Retinal pigment epithelial cell (primary cell): ENCODE results near the gene CHI3L1.

Source experiments
- DNase-seq: peaks from one replicate; pipeline ENCODE4 v3.0.0-alpha.2; 2010; ENCODE audit warnings: low read depth
- H3K4me3 ChIP-seq: 2 replicates; pipeline ENCODE4 v1.5.1; 2011; ENCODE audit warnings: mild to moderate bottlenecking, low read length, control low read depth, moderate library complexity
- TF ChIP-seq, protein P1 (sequence below): conservative IDR thresholded peaks from 2 replicates; pipeline ENCODE4 v1.5.1; 2011; ENCODE audit warnings: low read depth, low read length, control low read depth, inconsistent platforms

The CHI3L1 gene

DNA sequence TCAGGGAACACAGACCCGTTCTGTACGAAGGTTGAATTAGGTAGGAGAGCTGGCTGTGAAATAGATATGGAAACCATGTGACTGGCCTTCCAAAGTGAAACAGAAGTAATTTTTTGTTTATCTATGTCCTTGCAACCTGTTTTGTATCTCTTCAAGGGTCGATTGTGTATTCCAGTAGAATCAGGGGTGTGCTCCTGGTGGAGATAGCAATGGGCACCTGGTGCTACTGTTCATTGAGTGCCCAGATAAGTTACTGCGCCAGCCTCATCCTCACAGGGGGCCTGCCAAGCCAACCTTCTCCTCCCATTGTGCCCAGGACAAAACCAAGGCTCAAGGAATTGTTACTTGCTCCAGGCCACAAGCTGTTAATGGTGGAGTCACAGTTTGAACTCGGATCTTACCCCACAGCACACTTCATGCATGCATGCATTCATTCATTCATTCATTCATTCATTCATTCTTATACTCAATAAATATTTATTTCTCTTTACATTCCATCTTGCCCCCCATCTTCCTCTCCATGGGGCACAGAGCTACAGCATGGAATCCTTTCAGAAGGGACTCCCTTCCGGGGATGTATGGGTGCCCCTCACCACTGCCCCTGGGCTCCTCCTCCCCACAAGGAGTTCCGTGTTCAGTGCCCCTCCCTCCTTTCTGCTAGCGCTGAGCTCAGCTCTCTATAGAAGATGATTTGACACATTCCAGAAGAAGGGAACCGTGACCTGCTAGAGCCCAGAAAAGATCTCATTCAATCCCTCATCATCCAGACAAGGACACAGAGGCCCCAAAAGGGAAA, 34.9 kb downstream of the CHI3L1 start:
- TF ChIP-seq, protein P1, sequence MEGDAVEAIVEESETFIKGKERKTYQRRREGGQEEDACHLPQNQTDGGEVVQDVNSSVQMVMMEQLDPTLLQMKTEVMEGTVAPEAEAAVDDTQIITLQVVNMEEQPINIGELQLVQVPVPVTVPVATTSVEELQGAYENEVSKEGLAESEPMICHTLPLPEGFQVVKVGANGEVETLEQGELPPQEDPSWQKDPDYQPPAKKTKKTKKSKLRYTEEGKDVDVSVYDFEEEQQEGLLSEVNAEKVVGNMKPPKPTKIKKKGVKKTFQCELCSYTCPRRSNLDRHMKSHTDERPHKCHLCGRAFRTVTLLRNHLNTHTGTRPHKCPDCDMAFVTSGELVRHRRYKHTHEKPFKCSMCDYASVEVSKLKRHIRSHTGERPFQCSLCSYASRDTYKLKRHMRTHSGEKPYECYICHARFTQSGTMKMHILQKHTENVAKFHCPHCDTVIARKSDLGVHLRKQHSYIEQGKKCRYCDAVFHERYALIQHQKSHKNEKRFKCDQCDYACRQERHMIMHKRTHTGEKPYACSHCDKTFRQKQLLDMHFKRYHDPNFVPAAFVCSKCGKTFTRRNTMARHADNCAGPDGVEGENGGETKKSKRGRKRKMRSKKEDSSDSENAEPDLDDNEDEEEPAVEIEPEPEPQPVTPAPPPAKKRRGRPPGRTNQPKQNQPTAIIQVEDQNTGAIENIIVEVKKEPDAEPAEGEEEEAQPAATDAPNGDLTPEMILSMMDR: no peak
- no peak for DNase-seq
- no peak overlapping the region for H3K4me3 ChIP-seq

DNA sequence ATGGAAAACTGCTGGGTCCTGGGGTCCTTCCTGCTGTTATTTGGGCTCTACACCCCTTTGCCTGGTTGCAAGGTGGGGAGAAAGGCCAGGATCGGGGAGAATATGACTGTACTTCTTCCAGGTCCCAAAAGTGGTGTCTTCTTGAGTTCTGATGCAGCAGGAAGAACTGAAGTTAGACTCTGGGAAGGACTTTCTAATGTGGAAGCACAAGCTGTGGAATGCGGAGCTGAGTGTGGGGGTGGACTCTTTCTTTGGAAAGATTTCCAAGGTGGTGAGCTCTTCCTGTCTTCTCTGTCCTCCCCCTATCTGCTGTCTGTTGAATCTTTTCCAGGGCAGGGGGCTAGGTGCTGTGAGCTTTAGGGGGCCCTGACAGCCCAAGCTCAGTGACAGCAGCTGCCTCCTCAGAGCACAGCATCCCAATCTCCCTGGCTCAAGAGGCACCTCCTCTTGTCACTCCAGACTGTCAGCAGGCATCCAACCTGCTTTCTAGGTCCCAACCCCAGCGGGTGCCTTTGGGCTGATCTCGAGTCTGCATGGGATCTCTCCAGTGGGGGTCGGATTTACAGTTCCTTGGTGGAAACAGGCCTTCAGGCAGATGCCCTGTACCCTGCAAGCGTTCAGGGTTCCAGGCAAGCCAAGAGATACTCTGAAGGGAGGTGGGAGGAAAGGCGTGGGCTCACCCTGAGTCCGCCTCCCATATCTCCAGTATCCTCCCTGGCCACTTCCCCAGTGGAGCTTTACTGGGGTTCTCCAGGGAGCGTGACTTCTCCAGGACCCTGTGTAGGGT, 35.8 kb downstream of the CHI3L1 start:
- no peak for DNase-seq
- TF ChIP-seq, protein P1: no peak
- no peak overlapping the region for H3K4me3 ChIP-seq

DNA sequence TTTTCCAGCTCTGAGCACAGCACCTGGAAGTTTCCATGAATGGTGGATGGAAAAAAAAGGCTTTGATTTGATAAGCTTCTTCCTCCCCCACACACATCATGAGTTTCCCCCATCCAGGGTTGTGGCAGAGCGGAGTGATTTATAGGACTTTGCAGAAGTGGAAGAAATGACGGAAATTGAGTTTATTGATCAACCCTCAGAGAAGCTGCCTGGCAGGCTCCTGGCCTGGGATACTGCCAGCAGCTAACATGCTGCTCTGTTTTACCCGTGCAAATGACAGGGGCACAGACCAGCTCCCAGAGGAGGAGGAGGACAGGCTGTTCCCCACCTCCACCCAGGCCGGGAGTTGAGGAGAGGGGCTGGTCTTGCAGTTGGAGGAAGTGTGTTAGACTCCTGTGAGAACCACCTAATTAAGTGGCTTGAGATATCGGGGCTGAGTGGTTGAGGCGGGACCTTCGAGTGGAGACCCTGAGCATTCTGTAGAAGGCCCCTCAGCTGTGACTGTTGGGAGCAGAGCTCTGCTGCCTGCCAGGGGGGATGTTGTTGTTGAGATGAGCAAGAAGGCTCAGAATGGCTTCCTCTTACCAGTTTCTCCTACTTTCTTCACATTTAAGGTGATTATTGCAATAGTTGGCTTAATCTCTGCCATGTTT, 37.2 kb downstream of the CHI3L1 start:
- H3K4me3 ChIP-seq: no peak overlapping the region
- TF ChIP-seq, protein P1: no peak
- DNase-seq: no peak

DNA sequence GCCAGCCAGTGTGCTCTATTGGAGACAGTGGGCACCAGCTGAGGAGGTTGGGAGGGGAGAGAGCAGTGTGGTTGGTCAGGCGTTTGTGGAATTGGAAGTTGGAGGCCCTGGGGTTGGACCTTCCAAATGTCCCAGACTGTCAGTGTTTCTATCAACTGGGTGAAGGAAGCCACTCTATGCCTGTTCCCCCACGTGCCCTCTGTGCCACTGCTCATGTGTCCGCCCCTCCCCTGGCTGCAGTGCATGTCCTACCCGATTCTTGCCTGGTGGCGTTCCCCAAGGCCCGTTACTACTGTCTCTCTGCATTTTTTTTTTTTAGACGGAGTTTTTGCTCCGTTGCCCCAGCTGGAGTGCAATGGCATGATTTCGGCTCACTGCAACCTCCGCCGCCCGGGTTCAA, 37.9 kb downstream of the CHI3L1 start:
- DNase-seq: no peak
- no peak overlapping the region for H3K4me3 ChIP-seq
- TF ChIP-seq, protein P1: no peak

DNA sequence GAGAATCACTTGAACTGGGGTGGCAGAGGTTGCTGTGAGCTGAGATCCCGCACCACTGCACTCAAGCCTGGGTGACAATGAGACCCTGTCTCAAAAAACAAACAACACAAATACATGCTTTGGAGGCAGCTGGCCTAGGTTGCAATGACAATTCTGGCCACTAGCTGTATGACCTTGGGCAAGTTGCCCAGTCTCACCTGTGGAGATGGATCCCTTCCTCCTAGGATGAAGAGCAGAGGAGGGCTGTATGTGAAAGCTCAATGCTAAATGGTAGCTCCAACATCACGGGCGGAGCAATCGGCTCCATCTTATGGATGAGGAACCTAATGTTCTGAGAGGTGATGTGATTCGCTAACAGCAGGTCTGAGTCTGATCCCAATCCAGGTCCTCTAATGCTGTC, 38.4 kb downstream of the CHI3L1 start:
- H3K4me3 ChIP-seq: no peak overlapping the region
- TF ChIP-seq, protein P1: peak; percentile 40
- no peak for DNase-seq

DNA sequence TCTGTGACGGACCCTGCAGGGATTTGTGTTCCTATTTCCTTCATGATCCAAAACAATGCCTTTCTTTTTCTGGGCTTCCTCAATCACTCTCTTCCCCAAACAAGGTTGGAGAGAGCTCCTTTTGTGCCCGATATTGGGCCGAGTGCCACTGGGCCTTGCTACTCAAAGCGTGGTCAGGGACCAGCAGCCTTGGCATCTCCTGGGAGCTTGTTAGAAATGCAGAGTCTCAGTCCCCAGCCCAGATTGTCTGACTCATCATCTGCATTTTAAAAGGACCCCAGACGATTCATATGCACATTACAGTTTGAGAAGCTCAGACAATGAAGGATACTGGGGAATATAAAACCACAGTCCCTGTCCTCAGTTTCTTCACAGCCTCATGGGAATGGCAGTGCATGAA, 39.1 kb downstream of the CHI3L1 start:
- H3K4me3 ChIP-seq: no peak overlapping the region
- TF ChIP-seq, protein P1: no peak
- no peak for DNase-seq
